Measurements from ENCODE around the gene SELENOV.

GRCh38 chr19:39474139-39474620 is 40.8 kb upstream of the SELENOV start:
- no peak for TF ChIP-seq EZH2phosphoT487 (IDR thresholded peaks at IDR 0.05; ENCODE audit: insufficient read depth, low read depth)
- TF ChIP-seq EZH2 (IDR thresholded peaks at IDR 0.05; ENCODE audit: insufficient read depth, poor library complexity, severe bottlenecking): no peak

Measured in GM23248 (cell line).